H1 (cell line): ENCODE results near the gene COL17A1. TPM values are rescaled to one million over a fixed set of nuclear protein-coding genes. Genes with fewer than 3 reads are reported as not detected.

Source experiments
- CTCF ChIA-PET: fragments of 300-600 bp; sonication (Branson Sonifier 250); formaldehyde crosslinking; loops from one replicate; lab custom pipeline; 2021; ENCODE audit not compliant: partially characterized antibody; lab: Charles Lee
- POLR2A ChIA-PET: fragments of 300-600 bp; sonication (Branson Sonifier 250); formaldehyde crosslinking; loops from one replicate; lab custom pipeline; 2021; ENCODE audit warnings: inconsistent platforms; ENCODE audit not compliant: partially characterized antibody; lab: Charles Lee
- DNase-seq, 2 experiments: peaks; one replicate each; pipeline versions ENCODE4 v3.0.0 to v3.0.0-alpha.2; 2010 to 2022; ENCODE audit warnings: low spot score in 2 of 2, low read depth in 1 of 2, mixed read lengths in 1 of 2
- FAIRE-seq: peaks from 2 replicates; lab custom pipeline; 2011; peaks lifted over from hg19 to GRCh38; lab: Jason Lieb, UNC
- H2AFZ ChIP-seq: 2 replicates; pipeline ENCODE4 v1.8.1; 2012; ENCODE audit warnings: low read length, inconsistent platforms
- H2AK5ac ChIP-seq: 2 replicates; pipeline ENCODE4 v1.6.1; 2013; ENCODE audit warnings: low read depth, low read length
- H2BK120ac ChIP-seq: replicated peaks from 2 replicates; pipeline ENCODE3; 2013; ENCODE audit warnings: low read depth, low read length, inconsistent platforms
- H2BK12ac ChIP-seq: 2 replicates; pipeline ENCODE4 v1.6.1; 2013; ENCODE audit warnings: low read depth, low read length
- H2BK15ac ChIP-seq: 2 replicates; pipeline ENCODE4 v1.6.1; 2013; ENCODE audit warnings: low read length
- H2BK20ac ChIP-seq: 2 replicates; pipeline ENCODE4 v1.6.1; 2013; ENCODE audit warnings: low read length
- H2BK5ac ChIP-seq: 2 replicates; pipeline ENCODE4 v1.6.1; 2013; ENCODE audit warnings: low read depth, low read length
- H3K14ac ChIP-seq: 2 replicates; pipeline ENCODE4 v1.6.1; 2013; ENCODE audit warnings: inconsistent platforms; ENCODE audit not compliant: insufficient read length
- H3K18ac ChIP-seq: 2 replicates; pipeline ENCODE4 v1.6.1; 2013; ENCODE audit warnings: low read length; ENCODE audit errors: extremely low read depth
- H3K23ac ChIP-seq: 2 replicates; pipeline ENCODE4 v1.6.1; 2013; ENCODE audit warnings: inconsistent platforms; ENCODE audit not compliant: insufficient read length
- H3K23me2 ChIP-seq: 2 replicates; pipeline ENCODE4 v1.6.1; 2013; ENCODE audit warnings: low read depth, low read length
- H3K27ac ChIP-seq: 2 replicates; pipeline ENCODE4 v1.6.1; 2011; ENCODE audit warnings: low read depth, low read length, inconsistent platforms
- H3K27me3 ChIP-seq, 4 experiments: replicated peaks in 1 of 4; 1 replicate in 1 of 4; 2 replicates in 3 of 4; pipeline versions ENCODE4 v1.6.1 to v1.8.1; 2011 to 2013; ENCODE audit warnings: low read length in 3 of 4, mild to moderate bottlenecking in 3 of 4, inconsistent platforms in 2 of 4, mixed read lengths in 2 of 4, moderate library complexity in 1 of 4; ENCODE audit not compliant: control insufficient read depth in 3 of 4, insufficient read depth in 3 of 4; ENCODE audit errors: extremely low read depth in 1 of 4
- H3K36me3 ChIP-seq, 4 experiments: 2 replicates each; pipeline versions ENCODE4 v1.6.1 to v1.8.1; 2011 to 2013; ENCODE audit warnings: mild to moderate bottlenecking in 4 of 4, low read length in 3 of 4, moderate library complexity in 2 of 4, control low read depth in 1 of 4, inconsistent platforms in 1 of 4; ENCODE audit not compliant: insufficient read depth in 4 of 4, control insufficient read depth in 2 of 4
- H3K4ac ChIP-seq: replicated peaks from 2 replicates; pipeline ENCODE3; 2013; ENCODE audit warnings: low read length, low read depth, mixed read lengths, inconsistent platforms; ENCODE audit not compliant: insufficient read length
- H3K4me1 ChIP-seq, 4 experiments: replicated peaks in 1 of 4; 1 replicate in 1 of 4; 2 replicates in 3 of 4; pipeline versions ENCODE4 v1.6.1 to v1.8.1; 2011 to 2013; ENCODE audit warnings: low read length in 3 of 4, inconsistent platforms in 2 of 4, mixed read lengths in 1 of 4; ENCODE audit not compliant: insufficient read depth in 4 of 4, control insufficient read depth in 3 of 4
- H3K4me2 ChIP-seq, 2 experiments: 2 replicates each; pipeline versions ENCODE4 v1.6.1 to v1.8.1; 2011 to 2013; ENCODE audit warnings: low read depth in 2 of 2, low read length in 2 of 2, control low read depth in 1 of 2, inconsistent platforms in 1 of 2, mild to moderate bottlenecking in 1 of 2; ENCODE audit not compliant: insufficient read depth in 1 of 2
- H3K4me3 ChIP-seq, 4 experiments: fragments of 200-600, 300-600 bp in 1 of 4; sonication (generic), shearing (Covaris generic), sonication (Bioruptor Twin) in 1 of 4; 2 replicates each; pipeline versions ENCODE4 v1.5.1 to v1.8.1; 2011 to 2016; ENCODE audit warnings: low read length in 4 of 4, low read depth in 3 of 4, control low read depth in 2 of 4, inconsistent platforms in 2 of 4, mild to moderate bottlenecking in 2 of 4, mixed read lengths in 1 of 4, moderate library complexity in 1 of 4; ENCODE audit not compliant: insufficient read depth in 2 of 4; ENCODE audit errors: extremely low read depth in 1 of 4
- H3K56ac ChIP-seq: replicated peaks from 2 replicates; pipeline ENCODE3; 2013; ENCODE audit warnings: low read depth, mild to moderate bottlenecking, mixed read lengths, low read length, inconsistent platforms; ENCODE audit not compliant: insufficient read length
- H3K79me1 ChIP-seq: 2 replicates; pipeline ENCODE4 v1.6.1; 2013; ENCODE audit warnings: low read depth, low read length, control low read depth
- H3K79me2 ChIP-seq, 2 experiments: 2 replicates each; pipeline versions ENCODE4 v1.6.1 to v1.8.1; 2012 to 2013; ENCODE audit warnings: low read length in 2 of 2, mild to moderate bottlenecking in 2 of 2, inconsistent platforms in 1 of 2; ENCODE audit not compliant: insufficient read depth in 2 of 2, control insufficient read depth in 1 of 2
- H3K9ac ChIP-seq, 4 experiments: replicated peaks in 1 of 4; 1 replicate in 1 of 4; 2 replicates in 3 of 4; pipeline versions ENCODE4 v1.6.1 to v1.8.1; 2011 to 2013; ENCODE audit warnings: low read depth in 3 of 4, low read length in 3 of 4, control low read depth in 2 of 4, mild to moderate bottlenecking in 2 of 4, moderate library complexity in 2 of 4, inconsistent platforms in 1 of 4; ENCODE audit errors: extremely low read depth in 1 of 4
- H3K9me3 ChIP-seq, 2 experiments: 2 replicates each; pipeline versions ENCODE4 v1.6.1 to v1.8.1; 2012 to 2013; ENCODE audit warnings: mild to moderate bottlenecking in 2 of 2, moderate library complexity in 2 of 2, control low read depth in 1 of 2, inconsistent platforms in 1 of 2, low read depth in 1 of 2, low read length in 1 of 2, mixed read lengths in 1 of 2; ENCODE audit not compliant: insufficient read depth in 2 of 2
- H4K20me1 ChIP-seq, 2 experiments: replicated peaks in 1 of 2; 2 replicates each; pipeline versions ENCODE3 to v1.8.1; 2011 to 2013; ENCODE audit warnings: inconsistent platforms in 2 of 2, low read length in 2 of 2, mild to moderate bottlenecking in 1 of 2; ENCODE audit not compliant: insufficient read depth in 2 of 2, control insufficient read depth in 1 of 2
- H4K5ac ChIP-seq: 2 replicates; pipeline ENCODE4 v1.6.1; 2013; ENCODE audit warnings: low read length, low read depth, mixed read lengths, inconsistent platforms; ENCODE audit not compliant: insufficient read length
- H4K8ac ChIP-seq: 2 replicates; pipeline ENCODE4 v1.8.0; 2013; ENCODE audit warnings: mild to moderate bottlenecking, moderate library complexity, low read length, inconsistent platforms; ENCODE audit not compliant: insufficient read depth; ENCODE audit errors: extremely low read depth
- H4K91ac ChIP-seq: replicated peaks from 2 replicates; pipeline ENCODE3; 2013; ENCODE audit warnings: low read length, mixed read lengths, inconsistent platforms; ENCODE audit not compliant: insufficient read length
- TAF7 ChIP-seq: optimal IDR thresholded peaks from 2 replicates; pipeline ENCODE3; 2011; ENCODE audit warnings: low read depth, mild to moderate bottlenecking, inconsistent platforms, low read length, moderate library complexity, borderline replicate concordance
- WGBS, 2 experiments: shearing (Covaris generic) in 1 of 2; methylation state at CpG; one replicate each; pipeline versions ENCODE4 v1.1.6 to v1.1.7; 2013 to 2015; ENCODE audit warnings: low lambda C conversion rate in 2 of 2, mixed read lengths in 2 of 2, inconsistent platforms in 1 of 2, low coverage in 1 of 2, missing lambda C conversion rate in 1 of 2; ENCODE audit not compliant: insufficient replicate concordance in 2 of 2, insufficient coverage in 1 of 2, insufficient read length in 1 of 2; ENCODE audit errors: extremely low coverage in 1 of 2, missing lambda C conversion rate in 1 of 2; 5-methylcytosine and 5-hydroxymethylcytosine counted together
- polyA plus RNA-seq, 7 experiments: library from polyadenylated mRNA; depleted of rRNA in 3 of 7; stranded (reverse) in 5 of 7; unstranded in 2 of 7; fragments of >200 nt in 5 of 7; fragments of 200-250 nt in 2 of 7; gene quantifications; 1 replicate in 5 of 7; 2 replicates in 1 of 7; 4 replicates in 1 of 7; pipeline versions ENCODE4 v1.2.1 to v1.2.3, GENCODE V29; 2011 to 2013; ENCODE audit warnings: missing spikeins in 2 of 7, mixed read lengths in 2 of 7
- total RNA-seq: library from RNA; stranded (reverse); fragmentation: NEBNext Ultra II Directional; extraction: Animal tissue kit (Norgen Biotek cat#: 25700); gene quantifications from 2 replicates; pipeline ENCODE4 v1.2.1, GENCODE V29; 2021

Gene COL17A1
- total and polyA plus RNA-seq, 2 of the 8 experiments (the other 6 are each of a cell fraction or from before 2014, with no cell fraction given) = 0.35 to 0.37 TPM

GRCh38 chr10:104038958-104039752 is 46.5 kb downstream of the COL17A1 start:
- no peak overlapping the region for H3K4ac ChIP-seq
- no peak for TF ChIP-seq TAF7
- TF ChIP-seq, all 59 proteins: peak for 0
- Histone ChIP-seq H2BK120ac (no peak overlapping the region), H4K20me1 (peaks cover 0 to 5% of the 10 kb centered on the region in 2 experiments), H3K4me3 (no peak overlapping the region), H3K79me2 (no peaks in the 10 kb centered on the region), H3K23ac (no peak overlapping the region), H3K9me3 (no peaks in the 10 kb centered on the region), H3K9ac (no peak overlapping the region), H3K4me2 (no peak overlapping the region), H3K14ac (no peak overlapping the region), H4K8ac (no peak overlapping the region), H3K36me3 (no peaks in the 10 kb centered on the region; a peak in 1 of 8 replicates), H3K4me1 (peaks cover 0 to under 1% (median 0%) of the 10 kb centered on the region in 4 experiments; a peak in 1 of 7 replicates), H3K27ac (no peak overlapping the region), H3K18ac (no peak overlapping the region), H2BK5ac (no peak overlapping the region), H3K23me2 (peaks cover 11% of the 10 kb centered on the region; the same call in 1 of the 2 replicates), H4K91ac (no peak overlapping the region), H3K27me3 (no peaks in the 10 kb centered on the region), H2BK12ac (no peak overlapping the region), H4K5ac (no peak overlapping the region), H2BK15ac (no peak overlapping the region), H2BK20ac (no peak overlapping the region), H2AFZ (no peak overlapping the region), H3K56ac (peak overlapping the region; percentile 20), H3K79me1 (no peaks in the 10 kb centered on the region), H2AK5ac (0 out of 2 replicates have a peak overlapping the region, but pooled peaks have one; percentile 54)
- DNase-seq = no peak
- WGBS, 2 experiments = 91% methylated on average over 7 of the region's 7 CpGs; no CpG with 5 or more reads in 1 of the 2 experiments
- FAIRE-seq = no peak
- ChIA-PET CTCF (interaction anchor here (0.8 to 1.8 kb wide), 4 partner anchors 8 to 235 kb away, joined by 3 to 5 read pairs (median 4); no protein-coding TSS in a partner anchor), POLR2A (no interaction called here)
